Uterus (tissue), 4 donors: ENCODE data around the gene DAPP1. TPM values are rescaled to one million over a fixed set of nuclear protein-coding genes. Genes with fewer than 3 reads are reported as not detected.

ENCODE experiments used
- DNase-seq, 2 donors: peaks; one replicate each; pipeline ENCODE4 v3.0.0-alpha.2; 2019 to 2020
- H3K27ac ChIP-seq, 2 donors: fragments of 200-600 bp; sonication (generic); 1 replicate in 1 of 2; 2 replicates in 1 of 2; pipeline ENCODE4 v1.5.1; 2016 to 2018
- H3K27me3 ChIP-seq, 2 donors: fragments of 200-600 bp; sonication (generic); one replicate each; pipeline ENCODE4 v1.5.1; 2018 to 2019; ENCODE audit warnings: control low read depth in 1 of 2
- H3K36me3 ChIP-seq, 2 donors: fragments of 200-600 bp; sonication (generic); one replicate each; pipeline ENCODE4 v1.5.1; 2019; ENCODE audit warnings: control low read depth in 1 of 2
- H3K4me1 ChIP-seq, 2 donors: fragments of 200-600 bp; sonication (generic); one replicate each; pipeline ENCODE4 v1.5.1; 2018 to 2019; ENCODE audit warnings: control low read depth in 1 of 2
- H3K4me3 ChIP-seq, 2 donors: fragments of 200-600 bp; sonication (generic); 1 replicate in 1 of 2; 2 replicates in 1 of 2; pipeline ENCODE4 v1.5.1; 2018 to 2019; ENCODE audit warnings: mild to moderate bottlenecking in 1 of 2
- H3K9me3 ChIP-seq, 2 donors: fragments of 200-600 bp; sonication (generic); one replicate each; pipeline ENCODE4 v1.5.1; 2019; ENCODE audit warnings: control low read depth in 1 of 2
- POLR2A ChIP-seq, 2 donors: fragments of 450-650 bp; IDR thresholded peaks; one replicate each; pipeline ENCODE4 v1.6.1; 2016; ENCODE audit warnings: antibody characterized with exemption in 2 of 2, mild to moderate bottlenecking in 1 of 2, moderate library complexity in 1 of 2
- intact Hi-C: fragments of 100-400 bp; cut with DNase I; formaldehyde crosslinking; loops from one replicate; pipeline ENCODE4 v1.15.1; 2023; ENCODE audit warnings: low total_unique reads
- total RNA-seq, 4 donors: library from RNA; depleted of rRNA in 3 of 4; stranded (reverse); fragments of >200 nt in 3 of 4; gene quantifications; one replicate each; pipeline versions ENCODE4 v1.1.0 to v1.2.4, GENCODE V29; 2014 to 2023
- TF ChIP-seq, protein P1 (sequence below), 4 experiments: fragments of 200-600 bp in 2 of 4; fragments of 450-650 bp in 2 of 4; sonication (generic) in 2 of 4; IDR thresholded peaks; one replicate each; pipeline ENCODE4 v1.5.1; 2016 to 2019; ENCODE audit warnings: antibody characterized with exemption in 4 of 4, mild to moderate bottlenecking in 2 of 4, moderate library complexity in 1 of 4
- donor health status: DM: yes; HTN: yes; CAD: no.

The DAPP1 gene
- total RNA-seq, 4 donors from 2014 or later, result 1.8 to 7.2 (median 2.8) TPM

DNA sequence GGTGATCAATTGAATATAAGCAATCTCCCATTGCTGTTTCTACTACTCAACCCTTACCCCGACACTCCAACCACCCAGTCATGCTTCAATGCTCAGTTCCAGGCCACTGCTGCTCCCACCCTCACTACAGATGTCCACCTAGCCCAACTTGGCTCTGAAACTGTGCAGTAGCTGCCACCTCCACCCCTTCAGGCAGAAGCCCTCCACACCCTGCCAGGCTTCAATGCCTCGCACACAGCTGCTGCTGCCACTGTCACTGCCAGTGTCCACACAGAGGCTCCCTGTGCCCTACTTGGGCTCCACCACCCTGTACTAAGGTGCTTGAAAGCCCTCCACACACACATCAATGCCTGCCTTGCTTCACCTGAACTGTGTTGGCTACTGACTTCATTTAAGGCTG, 43.0 kb downstream of the DAPP1 start:
- TF ChIP-seq, protein P1, sequence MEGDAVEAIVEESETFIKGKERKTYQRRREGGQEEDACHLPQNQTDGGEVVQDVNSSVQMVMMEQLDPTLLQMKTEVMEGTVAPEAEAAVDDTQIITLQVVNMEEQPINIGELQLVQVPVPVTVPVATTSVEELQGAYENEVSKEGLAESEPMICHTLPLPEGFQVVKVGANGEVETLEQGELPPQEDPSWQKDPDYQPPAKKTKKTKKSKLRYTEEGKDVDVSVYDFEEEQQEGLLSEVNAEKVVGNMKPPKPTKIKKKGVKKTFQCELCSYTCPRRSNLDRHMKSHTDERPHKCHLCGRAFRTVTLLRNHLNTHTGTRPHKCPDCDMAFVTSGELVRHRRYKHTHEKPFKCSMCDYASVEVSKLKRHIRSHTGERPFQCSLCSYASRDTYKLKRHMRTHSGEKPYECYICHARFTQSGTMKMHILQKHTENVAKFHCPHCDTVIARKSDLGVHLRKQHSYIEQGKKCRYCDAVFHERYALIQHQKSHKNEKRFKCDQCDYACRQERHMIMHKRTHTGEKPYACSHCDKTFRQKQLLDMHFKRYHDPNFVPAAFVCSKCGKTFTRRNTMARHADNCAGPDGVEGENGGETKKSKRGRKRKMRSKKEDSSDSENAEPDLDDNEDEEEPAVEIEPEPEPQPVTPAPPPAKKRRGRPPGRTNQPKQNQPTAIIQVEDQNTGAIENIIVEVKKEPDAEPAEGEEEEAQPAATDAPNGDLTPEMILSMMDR (IDR thresholded peaks at IDR 0.05), result no peak
- no peak for TF ChIP-seq POLR2A (IDR thresholded peaks at IDR 0.05)
- Histone ChIP-seq H3K27ac (peak overlapping the region in 1 of 2 donors; percentile 70), H3K4me3 (no peak overlapping the region), H3K36me3 (no peaks in the 10 kb centered on the region), H3K9me3 (no peaks in the 10 kb centered on the region), H3K27me3 (no peaks in the 10 kb centered on the region), H3K4me1 (no peaks in the 10 kb centered on the region)
- no peak for DNase-seq
- intact Hi-C loops, result no loop called here

DNA sequence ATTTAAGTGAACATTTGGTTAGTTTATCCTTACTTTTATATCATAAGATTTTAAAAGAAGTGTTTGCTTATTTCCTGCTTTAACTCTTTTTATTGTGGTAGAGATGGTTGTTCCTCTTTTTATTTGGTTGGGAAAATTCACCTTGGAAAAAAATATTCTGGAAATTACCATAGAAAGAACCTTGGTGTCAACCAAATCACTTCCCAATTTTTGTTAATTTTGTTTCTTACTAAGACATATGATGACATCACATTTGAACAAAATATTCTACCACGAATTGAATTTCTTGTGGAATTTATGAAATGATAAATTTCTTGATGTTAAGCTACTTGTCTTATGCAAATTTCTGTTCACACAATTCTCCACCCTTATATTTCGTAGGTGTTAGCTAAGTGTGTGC, 43.9 kb downstream of the DAPP1 start:
- H3K36me3 ChIP-seq, result no peaks in the 10 kb centered on the region

GRCh38 chr4:99861120-99861905, 44.7 kb downstream of the DAPP1 start:
- intact Hi-C loops, result no loop called here
- TF ChIP-seq, protein P1 (IDR thresholded peaks at IDR 0.05), result no peak
- TF ChIP-seq POLR2A (IDR thresholded peaks at IDR 0.05), result no peak

More for the DNA sequence above, 43.9 kb downstream of the DAPP1 start:
- TF ChIP-seq POLR2A (IDR thresholded peaks at IDR 0.05), result no peak
- TF ChIP-seq, protein P1 (IDR thresholded peaks at IDR 0.05), result no peak
- Histone ChIP-seq H3K9me3 (no peaks in the 10 kb centered on the region), H3K4me1 (no peaks in the 10 kb centered on the region), H3K4me3 (no peak overlapping the region), H3K27me3 (no peaks in the 10 kb centered on the region), H3K27ac (peak overlapping the region in 1 of 2 donors; percentile 70)
- intact Hi-C loops, result no loop called here
- DNase-seq, result no peak

DNA sequence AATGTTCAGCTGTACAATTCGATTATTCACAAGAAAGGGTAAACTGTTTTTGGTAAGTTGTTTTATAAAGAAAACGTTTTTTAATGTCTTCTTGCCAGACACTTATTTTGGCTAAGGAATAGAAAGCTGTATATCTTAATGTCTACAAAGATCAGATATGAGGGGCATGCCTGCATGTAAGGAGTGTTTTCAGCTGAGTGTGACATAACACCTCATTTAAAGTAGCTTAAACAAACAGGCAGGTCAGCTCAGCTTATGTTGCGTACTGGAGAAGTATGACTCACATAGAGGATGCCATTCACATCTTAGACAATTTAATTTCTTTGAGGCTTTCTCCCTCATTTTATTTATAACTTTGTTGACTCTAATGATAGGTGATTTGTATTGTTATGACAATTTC, 47.2 kb downstream of the DAPP1 start:
- Histone ChIP-seq H3K36me3 (no peaks in the 10 kb centered on the region), H3K4me1 (no peaks in the 10 kb centered on the region), H3K27ac (peak overlapping the region; percentile 29 to 87), H3K4me3 (no peak overlapping the region), H3K27me3 (no peaks in the 10 kb centered on the region), H3K9me3 (no peaks in the 10 kb centered on the region)
- DNase-seq, result peak in 1 of 2 donors; percentile 34
- intact Hi-C loops, result no loop called here
- TF ChIP-seq, protein P1 (IDR thresholded peaks at IDR 0.05), result no peak
- TF ChIP-seq POLR2A (IDR thresholded peaks at IDR 0.05), result no peak

More at GRCh38 chr4:99861120-99861905, 44.7 kb downstream of the DAPP1 start:
- H3K4me1 ChIP-seq, result no peaks in the 10 kb centered on the region
- H3K27me3 ChIP-seq, result no peaks in the 10 kb centered on the region
- no peaks in the 10 kb centered on the region for H3K9me3 ChIP-seq
- H3K4me3 ChIP-seq, result no peak overlapping the region
- no peak for DNase-seq
- no peaks in the 10 kb centered on the region for H3K36me3 ChIP-seq
- peak overlapping the region; percentile 50 to 70 for H3K27ac ChIP-seq

DNA sequence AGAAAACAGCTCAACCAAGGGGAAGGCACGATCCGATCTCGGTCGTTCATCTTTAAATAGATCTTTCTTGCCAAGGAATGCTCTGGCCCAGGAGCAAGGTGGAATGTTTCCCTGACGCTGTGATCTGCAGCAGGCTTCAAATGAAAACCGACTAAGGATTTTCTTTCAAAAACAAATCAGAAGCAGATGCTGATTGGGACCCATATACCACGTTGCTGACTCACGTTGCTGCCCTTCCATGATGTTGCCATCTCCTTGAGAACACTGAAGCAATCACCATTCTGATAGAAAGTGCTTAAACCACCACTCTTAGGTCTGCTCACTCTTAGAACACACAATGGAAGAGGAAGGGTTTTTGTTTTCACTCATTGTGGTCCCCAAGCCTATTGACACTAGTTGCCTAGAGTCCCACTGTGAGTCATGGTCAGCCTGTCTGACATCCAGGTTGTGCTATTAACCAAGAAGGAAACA, 51.5 kb downstream of the DAPP1 start:
- intact Hi-C loops, result no loop called here
- DNase-seq, result peak in 1 of 2 donors; percentile 22
- Histone ChIP-seq H3K4me3 (no peak overlapping the region), H3K9me3 (no peaks in the 10 kb centered on the region), H3K36me3 (no peaks in the 10 kb centered on the region), H3K27me3 (no peaks in the 10 kb centered on the region), H3K27ac (peak overlapping the region; percentile 46 to 67), H3K4me1 (no peaks in the 10 kb centered on the region)
- no peak for TF ChIP-seq POLR2A (IDR thresholded peaks at IDR 0.05)
- TF ChIP-seq, protein P1 (IDR thresholded peaks at IDR 0.05), result no peak
